Mesothelial cell of epicardium (in vitro differentiated cells): ENCODE results near the gene ANAPC16. TPM values are rescaled to one million over a fixed set of nuclear protein-coding genes. Genes with fewer than 3 reads are reported as not detected.

Experiments used
- DNase-seq, 2 experiments: peaks; one replicate each; pipeline ENCODE4 v3.0.0; 2021; ENCODE audit warnings: low spot score in 2 of 2; ENCODE audit not compliant: unreplicated experiment in 2 of 2
- H3K27ac Mint-ChIP-seq: 2 replicates; pipeline ENCODE4 v1.8.0; 2021; ENCODE audit warnings: mixed read lengths
- H3K27me3 Mint-ChIP-seq: 2 replicates; pipeline ENCODE4 v1.8.0; 2021; ENCODE audit warnings: low read depth, mixed read lengths
- H3K36me3 Mint-ChIP-seq: 2 replicates; pipeline ENCODE4 v1.8.0; 2021; ENCODE audit warnings: mixed read lengths
- H3K4me1 Mint-ChIP-seq: 2 replicates; pipeline ENCODE4 v1.8.0; 2021; ENCODE audit warnings: mixed read lengths
- H3K4me3 Mint-ChIP-seq: 2 replicates; pipeline ENCODE4 v1.8.0; 2021; ENCODE audit warnings: mild to moderate bottlenecking, moderate library complexity, mixed read lengths
- H3K9me3 Mint-ChIP-seq: 2 replicates; pipeline ENCODE4 v1.8.0; 2021; ENCODE audit warnings: mixed read lengths
- CTCF ChIP-seq: fragments of 200-600 bp; sonication (generic); IDR thresholded peaks from one replicate; pipeline ENCODE4 v1.5.0; 2021; ENCODE audit warnings: antibody characterized with exemption; ENCODE audit not compliant: unreplicated experiment
- total RNA-seq: library from RNA; stranded (reverse); gene quantifications from 3 replicates; pipeline ENCODE4 v1.2.1, GENCODE V29; 2021

The ANAPC16 gene
- total RNA-seq, 1 donor from 2014 or later = 80.5 TPM

GRCh38 chr10:72226418-72227027 is 10.7 kb downstream of the ANAPC16 start:
- Mint-ChIP-seq H3K9me3 (no peaks in the 10 kb centered on the region), H3K4me3 (no peak overlapping the region), H3K27ac (peak overlapping the region; percentile 59), H3K36me3 (peaks cover 8% of the 10 kb centered on the region), H3K4me1 (peaks cover 7% of the 10 kb centered on the region), H3K27me3 (no peaks in the 10 kb centered on the region)
- TF ChIP-seq CTCF = no peak
- DNase-seq = no peak

GRCh38 chr10:72227826-72228225 is 12.0 kb downstream of the ANAPC16 start:
- Mint-ChIP-seq H3K36me3 (peaks cover 10% of the 10 kb centered on the region), H3K27me3 (no peaks in the 10 kb centered on the region), H3K4me3 (no peak overlapping the region), H3K4me1 (peaks cover 5% of the 10 kb centered on the region), H3K27ac (no peak overlapping the region), H3K9me3 (no peaks in the 10 kb centered on the region)
- TF ChIP-seq CTCF = no peak
- DNase-seq = no peak

DNA sequence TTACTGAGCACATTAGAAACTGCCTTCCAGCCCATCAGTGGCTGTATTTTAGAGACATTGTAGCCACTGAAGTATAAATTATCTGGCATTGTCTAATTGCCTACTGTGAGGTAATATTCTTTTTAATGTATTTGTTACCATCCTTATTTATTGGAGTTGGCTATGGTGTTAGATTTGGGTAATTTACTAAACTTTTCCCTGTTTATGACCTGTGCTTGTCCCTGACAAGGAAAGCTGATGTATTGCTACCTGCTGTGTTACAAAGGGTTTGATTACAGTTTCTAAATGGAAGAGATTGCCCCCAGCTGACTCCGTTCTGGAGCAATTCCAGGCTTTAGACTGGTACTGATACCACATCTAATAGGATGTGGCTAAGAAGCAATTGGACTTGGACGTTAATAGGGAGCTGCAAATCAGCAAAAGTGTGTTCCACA is 12.5 kb downstream of the ANAPC16 start:
- peaks cover 15% of the 10 kb centered on the region for H3K36me3 Mint-ChIP-seq
- no peak overlapping the region for H3K4me3 Mint-ChIP-seq
- H3K4me1 Mint-ChIP-seq = peaks cover 4% of the 10 kb centered on the region
- no peaks in the 10 kb centered on the region for H3K9me3 Mint-ChIP-seq
- no peaks in the 10 kb centered on the region for H3K27me3 Mint-ChIP-seq
- no peak overlapping the region for H3K27ac Mint-ChIP-seq
- DNase-seq = no peak
- TF ChIP-seq CTCF = no peak

DNA sequence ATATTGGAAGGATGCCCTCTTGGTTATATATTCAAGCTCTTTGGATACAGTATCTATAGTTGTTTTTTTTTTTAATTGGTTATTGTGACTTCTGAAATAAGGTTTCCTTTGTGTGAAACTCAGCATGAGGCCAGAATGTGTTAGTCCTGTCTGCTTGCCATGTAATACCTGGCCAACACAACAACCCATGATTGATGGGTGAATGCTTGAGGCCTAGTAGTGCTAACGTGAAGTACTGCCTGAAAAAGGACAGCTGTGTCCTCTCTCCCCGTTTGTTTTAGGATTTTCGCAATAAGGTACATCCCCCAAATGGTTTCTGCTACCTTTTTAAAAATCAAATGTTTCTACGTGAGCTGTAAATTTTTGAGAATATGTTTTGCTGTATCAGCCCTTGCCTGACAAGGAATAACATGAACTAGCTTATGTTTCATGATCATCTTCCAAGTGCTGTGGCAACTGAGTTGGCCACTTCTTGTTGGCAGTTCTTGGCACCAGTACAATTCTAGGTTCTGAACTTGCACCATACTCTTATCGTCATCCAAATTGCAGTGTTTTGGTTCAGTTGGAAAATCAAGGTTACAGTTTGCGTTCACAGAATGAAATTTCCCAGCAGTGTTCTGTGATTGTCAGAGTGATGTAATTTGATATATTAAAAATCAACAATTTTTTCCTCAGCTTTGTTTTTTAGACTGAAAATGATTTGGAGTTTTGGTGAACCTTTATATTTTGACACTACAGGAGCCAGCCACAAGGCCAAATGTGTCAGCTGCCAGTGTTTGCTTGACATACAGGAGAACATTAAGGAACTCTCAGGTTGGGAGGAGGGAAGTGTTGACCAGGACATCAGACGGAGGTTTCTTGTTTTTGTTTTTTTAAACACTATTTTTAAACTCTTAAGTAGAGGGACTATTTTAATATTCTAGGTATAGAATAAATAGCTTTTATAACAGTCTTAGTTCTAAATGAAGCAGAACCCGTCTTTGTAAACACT is 13.7 kb downstream of the ANAPC16 start:
- Mint-ChIP-seq H3K27ac (peak overlapping the region; percentile 55), H3K36me3 (peaks cover 19% of the 10 kb centered on the region), H3K4me3 (no peak overlapping the region), H3K4me1 (peaks cover 2% of the 10 kb centered on the region), H3K27me3 (no peaks in the 10 kb centered on the region), H3K9me3 (no peaks in the 10 kb centered on the region)
- no peak for DNase-seq
- TF ChIP-seq CTCF = no peak

DNA sequence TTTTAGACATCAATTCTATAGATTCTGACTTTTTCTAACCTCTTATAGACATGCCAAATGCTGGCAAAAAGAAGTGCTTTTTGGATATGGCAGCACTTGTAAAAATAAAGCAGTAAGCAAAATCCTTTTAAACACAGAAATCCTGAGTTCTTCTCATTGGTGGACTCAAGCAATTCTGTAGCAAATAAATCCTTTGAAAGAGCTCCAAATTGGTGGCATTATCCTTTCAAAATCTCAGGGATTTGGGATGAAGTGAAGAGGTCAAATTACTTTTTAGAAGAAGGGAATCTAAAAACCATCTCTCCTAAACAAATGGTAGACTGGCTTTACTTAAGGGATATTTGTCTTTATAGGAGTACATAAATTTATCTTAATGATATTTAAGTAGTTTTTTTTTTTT is 17.8 kb downstream of the ANAPC16 start:
- TF ChIP-seq CTCF = no peak
- no peaks in the 10 kb centered on the region for H3K27me3 Mint-ChIP-seq
- H3K36me3 Mint-ChIP-seq = peaks cover 33% of the 10 kb centered on the region
- H3K9me3 Mint-ChIP-seq = no peaks in the 10 kb centered on the region
- peaks cover 2% of the 10 kb centered on the region for H3K4me1 Mint-ChIP-seq
- no peak for DNase-seq
- no peak overlapping the region for H3K4me3 Mint-ChIP-seq
- H3K27ac Mint-ChIP-seq = no peak overlapping the region
